SK-N-SH treated with all-trans-retinoic acid at 6 μM for 48 hours (cell line): ENCODE results near the gene WWTR1.

Source experiments
- ATAC-seq: fragments of 200-7000 bp; cut with Tn5 transposase; 3 replicates; pipeline ENCODE4 v1.9.1; 2020; ENCODE audit warnings: mild to moderate bottlenecking, moderate library complexity
- BACH2 ChIP-seq: fragments of 250-450 bp; sonication (Bioruptor Pico); IDR thresholded peaks from 2 replicates; pipeline ENCODE4 v1.9.0; 2021; ENCODE audit warnings: mild to moderate bottlenecking, borderline replicate concordance
- CSDC2 ChIP-seq: fragments of 250-450 bp; sonication (Bioruptor Pico); IDR thresholded peaks from 2 replicates; pipeline ENCODE4 v1.5.0; 2020; ENCODE audit warnings: mild to moderate bottlenecking, moderate library complexity
- ESRRG ChIP-seq: fragments of 250-450 bp; sonication (Bioruptor Pico); IDR thresholded peaks from 2 replicates; pipeline ENCODE4 v1.6.1; 2021; ENCODE audit warnings: mild to moderate bottlenecking
- GLIS3 ChIP-seq: fragments of 250-450 bp; sonication (Bioruptor Pico); IDR thresholded peaks from 2 replicates; pipeline ENCODE4 v1.5.0; 2020; ENCODE audit warnings: mild to moderate bottlenecking, moderate library complexity
- ISL1 ChIP-seq: fragments of 250-450 bp; sonication (Bioruptor Pico); IDR thresholded peaks from 2 replicates; pipeline ENCODE4 v2.1.2; 2022; ENCODE audit warnings: mild to moderate bottlenecking, moderate library complexity
- RARB ChIP-seq: fragments of 250-450 bp; sonication (Bioruptor Pico); IDR thresholded peaks from 2 replicates; pipeline ENCODE4 v1.8.0; 2021; ENCODE audit warnings: mild to moderate bottlenecking, moderate library complexity
- SNAI2 ChIP-seq: fragments of 250-450 bp; sonication (Bioruptor Pico); IDR thresholded peaks from 2 replicates; pipeline ENCODE4 v1.5.0; 2020; ENCODE audit warnings: mild to moderate bottlenecking, moderate library complexity
- TCF4 ChIP-seq: fragments of 250-450 bp; sonication (Bioruptor Pico); IDR thresholded peaks from 2 replicates; pipeline ENCODE4 v1.8.0; 2021; ENCODE audit warnings: mild to moderate bottlenecking, moderate library complexity, borderline replicate concordance
- TOX ChIP-seq: fragments of 250-450 bp; sonication (Bioruptor Pico); IDR thresholded peaks from 2 replicates; pipeline ENCODE4 v1.8.0; 2021; ENCODE audit warnings: mild to moderate bottlenecking, moderate library complexity, borderline replicate concordance
- TSHZ2 ChIP-seq: fragments of 250-450 bp; sonication (Bioruptor Pico); IDR thresholded peaks from 2 replicates; pipeline ENCODE4 v1.5.0; 2020; ENCODE audit warnings: mild to moderate bottlenecking, moderate library complexity
- ZC3H10 ChIP-seq: fragments of 250-450 bp; sonication (Bioruptor Pico); IDR thresholded peaks from 2 replicates; pipeline ENCODE4 v1.5.1; 2021; ENCODE audit warnings: mild to moderate bottlenecking, moderate library complexity
- ZFP3 ChIP-seq: fragments of 250-450 bp; sonication (Bioruptor Pico); IDR thresholded peaks from 2 replicates; pipeline ENCODE4 v1.5.0; 2020; ENCODE audit warnings: mild to moderate bottlenecking, moderate library complexity
- ZFP30 ChIP-seq: fragments of 450-650 bp; formaldehyde crosslinking; IDR thresholded peaks from 2 replicates; pipeline ENCODE4 v1.5.0; 2022; ENCODE audit warnings: mild to moderate bottlenecking, moderate library complexity
- ZNF565 ChIP-seq: fragments of 450-650 bp; formaldehyde crosslinking; conservative IDR thresholded peaks from 2 replicates; pipeline ENCODE4 v1.5.0; 2020; ENCODE audit warnings: low read depth, mild to moderate bottlenecking, moderate library complexity
- ZNF70 ChIP-seq: fragments of 450-650 bp; formaldehyde crosslinking; IDR thresholded peaks from 2 replicates; pipeline ENCODE4 v1.5.0; 2020; ENCODE audit warnings: mild to moderate bottlenecking, moderate library complexity
- ZNF8 ChIP-seq: fragments of 450-650 bp; formaldehyde crosslinking; IDR thresholded peaks from 2 replicates; pipeline ENCODE4 v1.5.0; 2020; ENCODE audit warnings: mild to moderate bottlenecking, moderate library complexity
- TF ChIP-seq, protein P1 (sequence below): fragments of 250-450 bp; sonication (Bioruptor Pico); IDR thresholded peaks from 2 replicates; pipeline ENCODE4 v1.5.1; 2021; ENCODE audit warnings: mild to moderate bottlenecking, moderate library complexity
- TF ChIP-seq, protein P2 (sequence below): fragments of 250-450 bp; sonication (Bioruptor Pico); IDR thresholded peaks from 2 replicates; pipeline ENCODE4 v1.5.1; 2020; ENCODE audit warnings: low read depth, mild to moderate bottlenecking, moderate library complexity

WWTR1 gene

GRCh38 chr3:149608987-149609386, 48.8 kb downstream of the WWTR1 start:
- TF ChIP-seq GLIS3 (CRISPR knock-in tag) (no peak), TOX (CRISPR knock-in tag) (no peak), ZC3H10 (CRISPR knock-in tag) (no peak), ZFP30 (CRISPR knock-in tag) (no peak)
- no peak for ATAC-seq

GRCh38 chr3:149605902-149606301, 51.9 kb downstream of the WWTR1 start:
- no peak for TF ChIP-seq ZFP3 (CRISPR knock-in tag)
- no peak for TF ChIP-seq TCF4 (CRISPR knock-in tag)
- TF ChIP-seq TOX (CRISPR knock-in tag), result no peak
- no peak for TF ChIP-seq BACH2 (CRISPR knock-in tag)
- TF ChIP-seq ESRRG (CRISPR knock-in tag), result no peak
- TF ChIP-seq SNAI2, result no peak
- TF ChIP-seq ZNF8 (CRISPR knock-in tag), result no peak
- TF ChIP-seq ISL1 (CRISPR knock-in tag), result no peak
- TF ChIP-seq RARB (CRISPR knock-in tag), result no peak
- TF ChIP-seq TSHZ2 (CRISPR knock-in tag), result no peak
- no peak for ATAC-seq

- TF ChIP-seq RARB (CRISPR knock-in tag) (no peak), ZNF8 (CRISPR knock-in tag) (no peak), BACH2 (CRISPR knock-in tag) (no peak), ZNF70 (no peak), CSDC2 (no peak), SNAI2 (no peak), TCF4 (CRISPR knock-in tag) (no peak), GLIS3 (CRISPR knock-in tag) (no peak), ZFP30 (CRISPR knock-in tag) (no peak), ZNF565 (CRISPR knock-in tag) (no peak), TSHZ2 (CRISPR knock-in tag) (no peak)
- TF ChIP-seq, protein P1, sequence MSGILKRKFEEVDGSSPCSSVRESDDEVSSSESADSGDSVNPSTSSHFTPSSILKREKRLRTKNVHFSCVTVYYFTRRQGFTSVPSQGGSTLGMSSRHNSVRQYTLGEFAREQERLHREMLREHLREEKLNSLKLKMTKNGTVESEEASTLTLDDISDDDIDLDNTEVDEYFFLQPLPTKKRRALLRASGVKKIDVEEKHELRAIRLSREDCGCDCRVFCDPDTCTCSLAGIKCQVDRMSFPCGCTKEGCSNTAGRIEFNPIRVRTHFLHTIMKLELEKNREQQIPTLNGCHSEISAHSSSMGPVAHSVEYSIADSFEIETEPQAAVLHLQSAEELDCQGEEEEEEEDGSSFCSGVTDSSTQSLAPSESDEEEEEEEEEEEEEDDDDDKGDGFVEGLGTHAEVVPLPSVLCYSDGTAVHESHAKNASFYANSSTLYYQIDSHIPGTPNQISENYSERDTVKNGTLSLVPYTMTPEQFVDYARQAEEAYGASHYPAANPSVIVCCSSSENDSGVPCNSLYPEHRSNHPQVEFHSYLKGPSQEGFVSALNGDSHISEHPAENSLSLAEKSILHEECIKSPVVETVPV (CRISPR knock-in tag), result no peak
- TF ChIP-seq, protein P2, sequence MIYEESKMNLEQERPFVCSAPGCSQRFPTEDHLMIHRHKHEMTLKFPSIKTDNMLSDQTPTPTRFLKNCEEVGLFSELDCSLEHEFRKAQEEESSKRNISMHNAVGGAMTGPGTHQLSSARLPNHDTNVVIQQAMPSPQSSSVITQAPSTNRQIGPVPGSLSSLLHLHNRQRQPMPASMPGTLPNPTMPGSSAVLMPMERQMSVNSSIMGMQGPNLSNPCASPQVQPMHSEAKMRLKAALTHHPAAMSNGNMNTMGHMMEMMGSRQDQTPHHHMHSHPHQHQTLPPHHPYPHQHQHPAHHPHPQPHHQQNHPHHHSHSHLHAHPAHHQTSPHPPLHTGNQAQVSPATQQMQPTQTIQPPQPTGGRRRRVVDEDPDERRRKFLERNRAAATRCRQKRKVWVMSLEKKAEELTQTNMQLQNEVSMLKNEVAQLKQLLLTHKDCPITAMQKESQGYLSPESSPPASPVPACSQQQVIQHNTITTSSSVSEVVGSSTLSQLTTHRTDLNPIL, result no peak
- peak; percentile 53 for ATAC-seq
Observed at GRCh38 chr3:149604125-149604875, 53.5 kb downstream of the WWTR1 start.
